HT-29 (cell line): Measurements from ENCODE around the gene ARHGAP28. TPM values are rescaled to one million over a fixed set of nuclear protein-coding genes. Genes with fewer than 3 reads are reported as not detected.
A peak's percentile ranks its signal among the peaks of the same experiment; 100 is the strongest.
"Not testable (repeated sequence)": the region's sequence is repeated elsewhere in the genome, so short reads cannot be mapped to it uniquely, and the experiment has no call there.

Experiments used
- DNase-seq: peaks from one replicate; pipeline ENCODE4 v3.0.0-alpha.2; 2015; ENCODE audit warnings: low spot score
- total RNA-seq: library from RNA; depleted of rRNA; stranded (reverse); fragments of >200 nt; shearing (Covaris generic); gene quantifications from 2 replicates; pipeline ENCODE4 v1.2.3, GENCODE V29; 2014

The ARHGAP28 gene
- total RNA-seq, 1 experiment from 2014 or later = not detected

- no peak for DNase-seq
These were observed 198.8 kb downstream of the ARHGAP28 start for GRCh38 chr18:6928359-6928758.

GRCh38 chr18:6929370-6930102, 200.0 kb downstream of the ARHGAP28 start:
- DNase-seq = peak; percentile 53

- DNase-seq = no peak
These were observed 205.3 kb downstream of the ARHGAP28 start for GRCh38 chr18:6934859-6935258.

GRCh38 chr18:6938003-6938402, 208.5 kb downstream of the ARHGAP28 start:
- DNase-seq = no peak

GRCh38 chr18:6938403-6938802, 208.9 kb downstream of the ARHGAP28 start:
- DNase-seq = not testable (repeated sequence)

- DNase-seq = no peak
These were observed 210.5 kb downstream of the ARHGAP28 start for GRCh38 chr18:6939972-6940371.

GRCh38 chr18:6940451-6940850, 210.9 kb downstream of the ARHGAP28 start:
- no peak for DNase-seq

- no peak for DNase-seq
These were observed 212.5 kb downstream of the ARHGAP28 start for GRCh38 chr18:6941996-6942395.

- no peak for DNase-seq
These were observed 213.2 kb downstream of the ARHGAP28 start for GRCh38 chr18:6942742-6943141.

GRCh38 chr18:6943143-6943542, 213.6 kb downstream of the ARHGAP28 start:
- no peak for DNase-seq

- DNase-seq = no peak
These were observed 218.0 kb downstream of the ARHGAP28 start for GRCh38 chr18:6947338-6948030.

GRCh38 chr18:6948281-6949055, 219.0 kb downstream of the ARHGAP28 start:
- no peak for DNase-seq

GRCh38 chr18:6949800-6950586, 220.5 kb downstream of the ARHGAP28 start:
- no peak for DNase-seq

- DNase-seq = no peak
These were observed 221.1 kb downstream of the ARHGAP28 start for GRCh38 chr18:6950641-6951040.

- DNase-seq = no peak
These were observed 222.0 kb downstream of the ARHGAP28 start for GRCh38 chr18:6951336-6952090.

GRCh38 chr18:6954501-6954900, 225.0 kb downstream of the ARHGAP28 start:
- DNase-seq = no peak

GRCh38 chr18:6955304-6955703, 225.8 kb downstream of the ARHGAP28 start:
- no peak for DNase-seq

- DNase-seq = no peak
These were observed 227.0 kb downstream of the ARHGAP28 start for GRCh38 chr18:6956495-6956894.

- no peak for DNase-seq
These were observed 227.5 kb downstream of the ARHGAP28 start for GRCh38 chr18:6956999-6957398.

GRCh38 chr18:6959110-6959509, 229.6 kb downstream of the ARHGAP28 start:
- DNase-seq = no peak

- DNase-seq = no peak
These were observed 230.6 kb downstream of the ARHGAP28 start for GRCh38 chr18:6960124-6960523.
